WTC11 (cell line): ENCODE measurements around the gene KLHL29. TPM values are rescaled to one million over a fixed set of nuclear protein-coding genes. Genes with fewer than 3 reads are reported as not detected.

ENCODE experiments used
- ATAC-seq: fragments of 200-7000 bp; cut with Tn5 transposase; 2 replicates; pipeline ENCODE4 v1.10.0; 2021; ENCODE audit warnings: mild to moderate bottlenecking, moderate library complexity
- CTCF ChIA-PET: fragments of 300-600 bp; sonication (Branson Sonifier 250); formaldehyde crosslinking; loops from one replicate; lab custom pipeline; 2021; ENCODE audit warnings: antibody characterized with exemption; lab: Charles Lee
- POLR2A ChIA-PET: fragments of 350-600 bp; sonication (Branson Sonifier 250); formaldehyde crosslinking; loops from one replicate; lab custom pipeline; 2021; ENCODE audit warnings: antibody characterized with exemption; lab: Charles Lee
- DNase-seq: peaks from one replicate; pipeline ENCODE4 v3.0.0; 2021; ENCODE audit warnings: low spot score
- H3K27ac Mint-ChIP-seq: 2 replicates; pipeline ENCODE4 v1.8.0; 2021; ENCODE audit warnings: mixed read lengths
- H3K27me3 Mint-ChIP-seq: 2 replicates; pipeline ENCODE4 v1.8.0; 2021; ENCODE audit warnings: low read depth, mild to moderate bottlenecking, moderate library complexity, mixed read lengths
- H3K36me3 Mint-ChIP-seq: 2 replicates; pipeline ENCODE4 v1.8.0; 2021; ENCODE audit warnings: mixed read lengths
- H3K4me1 Mint-ChIP-seq: 2 replicates; pipeline ENCODE4 v1.8.0; 2022; ENCODE audit warnings: mixed read lengths
- H3K4me3 Mint-ChIP-seq: 2 replicates; pipeline ENCODE4 v1.8.0; 2021; ENCODE audit warnings: mild to moderate bottlenecking, moderate library complexity, mixed read lengths
- H3K9me3 Mint-ChIP-seq: 2 replicates; pipeline ENCODE4 v1.8.0; 2021; ENCODE audit warnings: mixed read lengths
- AR ChIP-seq: fragments of 250-450 bp; sonication (Bioruptor Pico); IDR thresholded peaks from 2 replicates; pipeline ENCODE4 v1.9.0; 2021; ENCODE audit warnings: mild to moderate bottlenecking
- ATF1 ChIP-seq: sonication (generic); formaldehyde crosslinking; IDR thresholded peaks from 2 replicates; pipeline ENCODE4 v1.8.1; 2023; ENCODE audit warnings: mild to moderate bottlenecking, moderate library complexity, missing genetic modification reagents
- ATF3 ChIP-seq: sonication (generic); formaldehyde crosslinking; conservative IDR thresholded peaks from 2 replicates; pipeline ENCODE4 v1.8.1; 2022; ENCODE audit warnings: mild to moderate bottlenecking, missing genetic modification reagents
- CTCF ChIP-seq: fragments of 200-600 bp; IDR thresholded peaks from 2 replicates; pipeline ENCODE4 v1.8.0; 2022; ENCODE audit warnings: antibody characterized with exemption
- ESRRA ChIP-seq: sonication (generic); formaldehyde crosslinking; IDR thresholded peaks from 2 replicates; pipeline ENCODE4 v1.8.1; 2022; ENCODE audit warnings: mild to moderate bottlenecking, missing genetic modification reagents, borderline replicate concordance
- KAT7 ChIP-seq: sonication (generic); formaldehyde crosslinking; IDR thresholded peaks from 2 replicates; pipeline ENCODE4 v1.8.1; 2023; ENCODE audit warnings: missing genetic modification reagents, mild to moderate bottlenecking, borderline replicate concordance
- MXD4 ChIP-seq: fragments of 250-450 bp; sonication (Bioruptor Pico); IDR thresholded peaks from 2 replicates; pipeline ENCODE4 v1.8.0; 2021; ENCODE audit warnings: mild to moderate bottlenecking, moderate library complexity, borderline replicate concordance
- NR2C2 ChIP-seq: sonication (generic); formaldehyde crosslinking; IDR thresholded peaks from 2 replicates; pipeline ENCODE4 v1.8.0; 2022; ENCODE audit warnings: mild to moderate bottlenecking, missing genetic modification reagents
- PRRX2 ChIP-seq: fragments of 250-450 bp; sonication (Bioruptor Pico); IDR thresholded peaks from 2 replicates; pipeline ENCODE4 v1.8.0; 2021; ENCODE audit warnings: mild to moderate bottlenecking
- RELA ChIP-seq: sonication (generic); formaldehyde crosslinking; IDR thresholded peaks from 2 replicates; pipeline ENCODE4 v1.8.1; 2022; ENCODE audit warnings: missing genetic modification reagents, mild to moderate bottlenecking, borderline replicate concordance
- SMAD3 ChIP-seq: sonication (generic); formaldehyde crosslinking; IDR thresholded peaks from 2 replicates; pipeline ENCODE4 v1.8.0; 2022; ENCODE audit warnings: missing genetic modification reagents, mild to moderate bottlenecking, borderline replicate concordance
- STAT6 ChIP-seq: sonication (generic); formaldehyde crosslinking; conservative IDR thresholded peaks from 2 replicates; pipeline ENCODE4 v1.8.1; 2023; ENCODE audit warnings: mild to moderate bottlenecking, low read depth, missing genetic modification reagents, moderate library complexity
- ZNF425 ChIP-seq: fragments of 250-450 bp; sonication (Bioruptor Pico); conservative IDR thresholded peaks from 2 replicates; pipeline ENCODE4 v1.9.0; 2021; ENCODE audit warnings: mild to moderate bottlenecking
- ZSCAN18 ChIP-seq: fragments of 250-450 bp; sonication (Bioruptor Pico); IDR thresholded peaks from 2 replicates; pipeline ENCODE4 v2.1.2; 2022; ENCODE audit warnings: mild to moderate bottlenecking, moderate library complexity
- total RNA-seq: library from RNA; stranded (reverse); gene quantifications from 3 replicates; pipeline ENCODE4 v1.2.3, GENCODE V29; 2021

The KLHL29 gene
- total RNA-seq, 1 experiment from 2014 or later = 7.1 TPM

GRCh38 chr2:23604731-23605130 is 219.8 kb downstream of the KLHL29 start:
- TF ChIP-seq SMAD3 (CRISPR knock-in tag) = no peak
- TF ChIP-seq KAT7 (CRISPR knock-in tag) = no peak
- TF ChIP-seq NR2C2 (CRISPR knock-in tag) = no peak
- peaks cover 25% of the 10 kb centered on the region for H3K4me1 Mint-ChIP-seq

GRCh38 chr2:23605236-23605635 is 220.3 kb downstream of the KLHL29 start:
- ChIA-PET CTCF (interaction anchor here (0.6 to 1.3 kb wide), 3 partner anchors 19 to 185 kb away, joined by 3 read pairs; no protein-coding TSS in a partner anchor), POLR2A (no interaction called here)

More at GRCh38 chr2:23604731-23605130, 219.8 kb downstream of the KLHL29 start:
- no peaks in the 10 kb centered on the region for H3K27me3 Mint-ChIP-seq
- no peak for ATAC-seq
- no peak for DNase-seq
- ChIA-PET CTCF (interaction anchor here (0.6 to 1.3 kb wide), 3 partner anchors 20 to 186 kb away, joined by 3 read pairs; no protein-coding TSS in a partner anchor), POLR2A (no interaction called here)
- H3K36me3 Mint-ChIP-seq = peaks cover 15% of the 10 kb centered on the region
- H3K4me3 Mint-ChIP-seq = no peak overlapping the region
- H3K27ac Mint-ChIP-seq = no peak overlapping the region
- H3K9me3 Mint-ChIP-seq = peaks cover 15% of the 10 kb centered on the region

GRCh38 chr2:23606196-23606595 is 221.2 kb downstream of the KLHL29 start:
- POLR2A ChIA-PET = no interaction called here
- Mint-ChIP-seq H3K27ac (peak overlapping the region; percentile 23; the same call in 1 of the 2 replicates), H3K27me3 (no peaks in the 10 kb centered on the region), H3K4me1 (peaks cover 26% of the 10 kb centered on the region), H3K9me3 (peaks cover 25% of the 10 kb centered on the region), H3K36me3 (peaks cover 25% of the 10 kb centered on the region), H3K4me3 (no peak overlapping the region)
- CTCF ChIA-PET = interaction anchor here (3.7 kb wide), 1 partner anchor 18 kb away, joined by 20 read pairs; no protein-coding TSS in a partner anchor
- DNase-seq = no peak
- TF ChIP-seq CTCF = no peak
- no peak for TF ChIP-seq ZSCAN18 (CRISPR knock-in tag)
- TF ChIP-seq MXD4 (CRISPR knock-in tag) = no peak
- no peak for TF ChIP-seq PRRX2 (CRISPR knock-in tag)
- no peak for TF ChIP-seq ATF1
- TF ChIP-seq ZNF425 = no peak
- ATAC-seq = no peak

More at GRCh38 chr2:23605236-23605635, 220.3 kb downstream of the KLHL29 start:
- peaks cover 15% of the 10 kb centered on the region for H3K9me3 Mint-ChIP-seq
- peaks cover 15% of the 10 kb centered on the region for H3K36me3 Mint-ChIP-seq
- H3K4me1 Mint-ChIP-seq = peaks cover 25% of the 10 kb centered on the region
- ATAC-seq (no peak), DNase-seq (no peak)
- H3K27me3 Mint-ChIP-seq = no peaks in the 10 kb centered on the region
- no peak for TF ChIP-seq AR
- TF ChIP-seq RELA (CRISPR knock-in tag) = no peak
- no peak for TF ChIP-seq STAT6 (CRISPR knock-in tag)
- TF ChIP-seq ATF1 = no peak
- no peak for TF ChIP-seq ESRRA
- TF ChIP-seq ATF3 (CRISPR knock-in tag) = no peak
- H3K4me3 Mint-ChIP-seq = no peak overlapping the region
- 0 out of 2 replicates have a peak overlapping the region, but pooled peaks have one; percentile 72 for H3K27ac Mint-ChIP-seq
